HEK293 (cell line): ENCODE results near the gene LHFPL2.

Experiments used
- CTCF ChIA-PET: fragments of 350-600 bp; formaldehyde crosslinking; extraction: SDS; loops from one replicate; lab custom pipeline; 2021; ENCODE audit warnings: antibody characterized with exemption; lab: Yijun Ruan, JAX
- POLR2A ChIA-PET: fragments of 300-600 bp; formaldehyde crosslinking; extraction: SDS; loops from one replicate; lab custom pipeline; 2020; ENCODE audit warnings: antibody characterized with exemption, inconsistent platforms; lab: Yijun Ruan, JAX
- H3K27ac ChIP-seq: fragments of 200-500 bp; sonication (Bioruptor generic); 2 replicates; pipeline ENCODE4 v1.5.1; 2014; ENCODE audit warnings: low read depth, low read length, control low read depth, inconsistent platforms; ENCODE audit errors: extremely low read depth
- H3K36me3 ChIP-seq, 2 experiments: fragments of 200-500 bp in 1 of 2; sonication (Bioruptor generic) in 1 of 2; 1 replicate in 1 of 2; 2 replicates in 1 of 2; pipeline ENCODE4 v1.5.1; 2014 to 2017; ENCODE audit warnings: inconsistent platforms in 2 of 2, low read length in 2 of 2; ENCODE audit not compliant: control insufficient read depth in 2 of 2, insufficient read depth in 1 of 2
- H3K4me1 ChIP-seq: fragments of 200-500 bp; sonication (Bioruptor generic); 2 replicates; pipeline ENCODE4 v1.5.1; 2014; ENCODE audit warnings: mild to moderate bottlenecking, low read length, inconsistent platforms; ENCODE audit not compliant: control insufficient read depth, insufficient read depth
- H3K4me3 ChIP-seq: 2 replicates; pipeline ENCODE4 v1.5.1; 2011; ENCODE audit warnings: low read depth, mild to moderate bottlenecking, control low read depth, low read length, moderate library complexity
- H3K9me3 ChIP-seq: fragments of 200-500 bp; sonication (Bioruptor generic); 2 replicates; pipeline ENCODE4 v1.5.1; 2014; ENCODE audit warnings: low read depth, low read length, inconsistent platforms; ENCODE audit not compliant: control insufficient read depth, insufficient read depth
- GFI1B ChIP-seq: fragments of 450-650 bp; formaldehyde crosslinking; IDR thresholded peaks from 2 replicates; pipeline ENCODE4 v1.5.1; 2016; ENCODE audit warnings: missing biosample characterization, missing genetic modification characterization
- HOXC10 ChIP-seq: sonication (generic); formaldehyde crosslinking; IDR thresholded peaks from 2 replicates; pipeline ENCODE4 v1.8.1; 2023; ENCODE audit warnings: mild to moderate bottlenecking, missing genetic modification reagents
- PATZ1 ChIP-seq: fragments of 450-650 bp; formaldehyde crosslinking; IDR thresholded peaks from 2 replicates; pipeline ENCODE4 v1.5.1; 2016; ENCODE audit warnings: missing biosample characterization, missing genetic modification characterization
- PRDM6 ChIP-seq: fragments of 450-650 bp; formaldehyde crosslinking; IDR thresholded peaks from 2 replicates; pipeline ENCODE4 v1.5.1; 2017; ENCODE audit warnings: missing biosample characterization, missing genetic modification characterization
- RBAK ChIP-seq: fragments of 450-650 bp; formaldehyde crosslinking; IDR thresholded peaks from 2 replicates; pipeline ENCODE4 v1.5.1; 2016; ENCODE audit warnings: missing biosample characterization, missing genetic modification characterization
- REST ChIP-seq: fragments of 450-650 bp; formaldehyde crosslinking; IDR thresholded peaks from 2 replicates; pipeline ENCODE4 v1.5.1; 2016; ENCODE audit warnings: missing biosample characterization, missing genetic modification characterization
- TCF7L2 ChIP-seq: IDR thresholded peaks from 2 replicates; pipeline ENCODE4 v1.6.1; 2011; ENCODE audit warnings: low read depth, mild to moderate bottlenecking, inconsistent platforms, low read length, moderate library complexity, borderline replicate concordance
- ZBTB1 ChIP-seq: fragments of 450-650 bp; formaldehyde crosslinking; IDR thresholded peaks from 2 replicates; pipeline ENCODE4 v1.5.1; 2016; ENCODE audit warnings: missing biosample characterization, missing genetic modification characterization
- ZFP69B ChIP-seq: fragments of 450-650 bp; formaldehyde crosslinking; IDR thresholded peaks from 2 replicates; pipeline ENCODE4 v1.5.1; 2016; ENCODE audit warnings: missing biosample characterization, missing genetic modification characterization
- ZIC2 ChIP-seq: fragments of 450-650 bp; formaldehyde crosslinking; IDR thresholded peaks from 2 replicates; pipeline ENCODE4 v1.5.1; 2016; ENCODE audit warnings: missing biosample characterization, missing genetic modification characterization
- ZNF121 ChIP-seq: fragments of 450-650 bp; formaldehyde crosslinking; IDR thresholded peaks from 2 replicates; pipeline ENCODE4 v1.5.1; 2016; ENCODE audit warnings: missing biosample characterization, missing genetic modification characterization
- ZNF280C ChIP-seq: fragments of 450-650 bp; formaldehyde crosslinking; IDR thresholded peaks from 2 replicates; pipeline ENCODE4 v1.5.1; 2016; ENCODE audit warnings: missing biosample characterization, missing genetic modification characterization
- ZNF292 ChIP-seq: fragments of 450-650 bp; formaldehyde crosslinking; IDR thresholded peaks from 2 replicates; pipeline ENCODE4 v1.5.1; 2016; ENCODE audit warnings: low read depth, missing biosample characterization, missing genetic modification characterization, borderline replicate concordance
- ZNF341 ChIP-seq: fragments of 450-650 bp; formaldehyde crosslinking; IDR thresholded peaks from 2 replicates; pipeline ENCODE4; 2016; ENCODE audit warnings: low read depth, missing biosample characterization, missing genetic modification characterization
- ZNF391 ChIP-seq: fragments of 450-650 bp; formaldehyde crosslinking; IDR thresholded peaks from 2 replicates; pipeline ENCODE4 v1.5.1; 2016; ENCODE audit warnings: low read depth, missing biosample characterization, missing genetic modification characterization, borderline replicate concordance
- ZNF473 ChIP-seq: fragments of 450-650 bp; formaldehyde crosslinking; IDR thresholded peaks from 2 replicates; pipeline ENCODE4 v1.5.1; 2017; ENCODE audit warnings: missing biosample characterization, missing genetic modification characterization
- ZNF518A ChIP-seq: fragments of 450-650 bp; formaldehyde crosslinking; conservative IDR thresholded peaks from 2 replicates; pipeline ENCODE4 v1.5.1; 2016; ENCODE audit warnings: low read depth, missing biosample characterization, missing genetic modification characterization
- ZNF561 ChIP-seq: fragments of 450-650 bp; IDR thresholded peaks from 2 replicates; pipeline ENCODE4 v1.5.1; 2018; ENCODE audit warnings: missing biosample characterization, missing genetic modification characterization, borderline replicate concordance
- ZNF776 ChIP-seq: fragments of 450-650 bp; formaldehyde crosslinking; IDR thresholded peaks from 2 replicates; pipeline ENCODE4 v1.5.0; 2017; ENCODE audit warnings: missing biosample characterization, missing genetic modification characterization, borderline replicate concordance

LHFPL2 gene

GRCh38 chr5:78634229-78634628, 14.3 kb downstream of the LHFPL2 start:
- no peaks in the 10 kb centered on the region for H3K9me3 ChIP-seq
- H3K4me3 ChIP-seq, result no peak overlapping the region
- peaks cover 20% of the 10 kb centered on the region for H3K4me1 ChIP-seq
- POLR2A ChIA-PET, result no interaction called here
- TF ChIP-seq ZNF391 (tag by site-specific recombination) (no peak), ZNF292 (no peak), ZNF561 (tag by site-specific recombination) (no peak), ZNF341 (tag by site-specific recombination) (peak; percentile 61; the same call in 1 of the 2 replicates)
- peaks cover 0 to 24% of the 10 kb centered on the region in 2 experiments; a peak in 1 of 3 replicates for H3K36me3 ChIP-seq
- CTCF ChIA-PET, result interaction anchor here (0.6 to 1.4 kb wide), 8 partner anchors 9 to 313 kb away, joined by 3 to 4 read pairs (median 3); no protein-coding TSS in a partner anchor
- no peak overlapping the region for H3K27ac ChIP-seq

GRCh38 chr5:78633700-78634099, 14.9 kb downstream of the LHFPL2 start:
- ChIA-PET CTCF (interaction anchor here (0.6 to 1.3 kb wide), 3 partner anchors 56 to 313 kb away, joined by 3 read pairs; no protein-coding TSS in a partner anchor), POLR2A (no interaction called here)
- H3K27ac ChIP-seq, result no peak overlapping the region
- TF ChIP-seq ZNF280C (no peak), ZFP69B (tag by site-specific recombination) (no peak), ZNF518A (tag by site-specific recombination) (no peak), PRDM6 (tag by site-specific recombination) (no peak), GFI1B (no peak), ZNF473 (tag by site-specific recombination) (no peak), ZIC2 (tag by site-specific recombination) (peak; percentile 70), ZNF121 (tag by site-specific recombination) (no peak), REST (tag by site-specific recombination) (no peak), PATZ1 (no peak), HOXC10 (CRISPR knock-in tag) (no peak), ZBTB1 (tag by site-specific recombination) (no peak), ZNF776 (tag by site-specific recombination) (no peak), TCF7L2 (no peak), RBAK (tag by site-specific recombination) (no peak)

More at GRCh38 chr5:78633700-78634099, 14.9 kb downstream of the LHFPL2 start:
- Histone ChIP-seq H3K9me3 (no peaks in the 10 kb centered on the region), H3K36me3 (peaks cover 0 to 24% of the 10 kb centered on the region in 2 experiments; a peak in 1 of 3 replicates), H3K4me1 (peaks cover 17% of the 10 kb centered on the region), H3K4me3 (no peak overlapping the region)
